Liver (tissue), 9 donors: ENCODE data around the gene RIMBP3C. TPM values are rescaled to one million over a fixed set of nuclear protein-coding genes. Genes with fewer than 3 reads are reported as not detected.

Source experiments
- DNase-seq: peaks from one replicate; pipeline ENCODE4 v3.0.0-alpha.2; 2017; ENCODE audit warnings: low spot score
- H3K27ac ChIP-seq, 2 donors: one replicate each; pipeline ENCODE4 v1.7.0; 2013; ENCODE audit warnings: inconsistent platforms in 2 of 2, low read length in 2 of 2, control low read depth in 1 of 2, low read depth in 1 of 2, mild to moderate bottlenecking in 1 of 2
- H3K27me3 ChIP-seq, 4 donors: one replicate each; pipeline versions ENCODE4 v1.6.1 to v1.7.0; 2013; ENCODE audit warnings: low read length in 3 of 4, inconsistent platforms in 1 of 4, mild to moderate bottlenecking in 1 of 4, moderate library complexity in 1 of 4; ENCODE audit not compliant: control insufficient read depth in 4 of 4, insufficient read depth in 4 of 4
- H3K36me3 ChIP-seq, 4 donors: one replicate each; pipeline versions ENCODE4 v1.6.1 to v1.7.0; 2013; ENCODE audit warnings: low read length in 3 of 4, mild to moderate bottlenecking in 3 of 4, low read depth in 1 of 4, moderate library complexity in 1 of 4; ENCODE audit not compliant: control insufficient read depth in 4 of 4, insufficient read depth in 3 of 4
- H3K4me1 ChIP-seq, 4 donors: one replicate each; pipeline versions ENCODE4 v1.6.1 to v1.7.0; 2013; ENCODE audit warnings: low read length in 3 of 4, mild to moderate bottlenecking in 3 of 4, moderate library complexity in 1 of 4; ENCODE audit not compliant: control insufficient read depth in 4 of 4, insufficient read depth in 4 of 4
- H3K4me3 ChIP-seq, 3 donors: one replicate each; pipeline versions ENCODE4 v1.6.1 to v1.7.0; 2013; ENCODE audit warnings: low read length in 3 of 3, control low read depth in 1 of 3, low read depth in 1 of 3, mild to moderate bottlenecking in 1 of 3
- H3K9ac ChIP-seq, 2 donors: one replicate each; pipeline ENCODE4 v1.7.0; 2013; ENCODE audit warnings: low read length in 2 of 2, mild to moderate bottlenecking in 2 of 2, moderate library complexity in 2 of 2, control low read depth in 1 of 2, low read depth in 1 of 2
- H3K9me3 ChIP-seq, 4 donors: one replicate each; pipeline versions ENCODE4 v1.6.1 to v1.7.0; 2013; ENCODE audit warnings: low read length in 3 of 4; ENCODE audit not compliant: control insufficient read depth in 4 of 4
- EGR1 ChIP-seq, 2 donors: IDR thresholded peaks; 2 replicates each; pipeline ENCODE4 v1.6.1; 2016 to 2018; ENCODE audit warnings: antibody characterized with exemption in 2 of 2, low read depth in 2 of 2
- FOXA1 ChIP-seq: IDR thresholded peaks from 2 replicates; pipeline ENCODE4 v1.6.1; 2016; ENCODE audit warnings: antibody characterized with exemption
- FOXA2 ChIP-seq: IDR thresholded peaks from 2 replicates; pipeline ENCODE4 v1.6.1; 2016; ENCODE audit warnings: antibody characterized with exemption
- GABPA ChIP-seq, 2 donors: IDR thresholded peaks in 1 of 2; conservative IDR thresholded peaks in 1 of 2; 2 replicates each; pipeline ENCODE4 v1.6.1; 2016; ENCODE audit warnings: antibody characterized with exemption in 2 of 2, mild to moderate bottlenecking in 1 of 2, moderate library complexity in 1 of 2
- HNF4A ChIP-seq, 2 donors: conservative IDR thresholded peaks; 2 replicates each; pipeline ENCODE4 v1.6.1; 2016; ENCODE audit warnings: antibody characterized with exemption in 2 of 2, mild to moderate bottlenecking in 2 of 2
- JUND ChIP-seq, 2 donors: IDR thresholded peaks; 2 replicates each; pipeline ENCODE4 v1.6.1; 2016; ENCODE audit warnings: antibody characterized with exemption in 2 of 2
- NR2F2 ChIP-seq: IDR thresholded peaks from 2 replicates; pipeline ENCODE4 v1.6.1; 2016; ENCODE audit warnings: antibody characterized with exemption
- RAD21 ChIP-seq, 2 donors: IDR thresholded peaks; 2 replicates each; pipeline ENCODE4 v1.6.1; 2016; ENCODE audit warnings: antibody characterized with exemption in 2 of 2, mild to moderate bottlenecking in 2 of 2
- RXRA ChIP-seq, 2 donors: IDR thresholded peaks; 2 replicates each; pipeline ENCODE4 v1.6.1; 2017 to 2018; ENCODE audit warnings: antibody characterized with exemption in 2 of 2, mild to moderate bottlenecking in 1 of 2
- SP1 ChIP-seq: IDR thresholded peaks from 2 replicates; pipeline ENCODE4 v1.6.1; 2018; ENCODE audit warnings: antibody characterized with exemption, mild to moderate bottlenecking
- YY1 ChIP-seq: IDR thresholded peaks from 2 replicates; pipeline ENCODE4 v1.6.1; 2016; ENCODE audit warnings: antibody characterized with exemption, mild to moderate bottlenecking
- WGBS: extraction: QIAGEN DNeasy Blood & Tissue Kit; methylation state at CpG from one replicate; pipeline ENCODE4 v1.1.7; 2013; 5-methylcytosine and 5-hydroxymethylcytosine counted together
- polyA plus RNA-seq, 2 donors: library from polyadenylated mRNA; stranded (reverse) in 1 of 2; unstranded in 1 of 2; fragments of 200-250 nt in 1 of 2; fragments of >200 nt in 1 of 2; fragmentation: Nextera tagmentation in 1 of 2; extraction: Ambion mirVana in 1 of 2; gene quantifications; one replicate each; pipeline versions ENCODE4 v1.2.1 to v1.2.3, GENCODE V29; 2013 to 2015
- total RNA-seq, 2 donors: library from RNA; depleted of rRNA; stranded (reverse); fragments of >200 nt; gene quantifications; one replicate each; pipeline ENCODE4 v1.2.3, GENCODE V29; 2014
- TF ChIP-seq, protein P1 (sequence below): fragments of 150-350 bp; IDR thresholded peaks from 2 replicates; pipeline ENCODE4 v1.5.1; 2017; ENCODE audit warnings: improper control_type of control experiment, low read depth, low read length; ENCODE audit not compliant: missing input control
- TF ChIP-seq, protein P2 (sequence below): IDR thresholded peaks from 2 replicates; pipeline ENCODE4 v1.6.1; 2016; ENCODE audit warnings: antibody characterized with exemption
- TF ChIP-seq, protein P3 (sequence below): IDR thresholded peaks from 2 replicates; pipeline ENCODE4 v1.6.1; 2016; ENCODE audit warnings: antibody characterized with exemption, mild to moderate bottlenecking
- TF ChIP-seq, protein P4 (sequence below): IDR thresholded peaks from 2 replicates; pipeline ENCODE4 v1.6.1; 2016; ENCODE audit warnings: antibody characterized with exemption
- TF ChIP-seq, protein P5 (sequence below): IDR thresholded peaks from 2 replicates; pipeline ENCODE4 v1.6.1; 2016; ENCODE audit warnings: antibody characterized with exemption
- donor health status: healthy.
- donor health status: healthy.
- donor health status: healthy.
- donor health status: healthy.
- donor health status: healthy.

The RIMBP3C gene
- total and polyA plus RNA-seq, 4 donors: 0.05 to 0.08 (median 0.05) TPM; not detected in 1

DNA sequence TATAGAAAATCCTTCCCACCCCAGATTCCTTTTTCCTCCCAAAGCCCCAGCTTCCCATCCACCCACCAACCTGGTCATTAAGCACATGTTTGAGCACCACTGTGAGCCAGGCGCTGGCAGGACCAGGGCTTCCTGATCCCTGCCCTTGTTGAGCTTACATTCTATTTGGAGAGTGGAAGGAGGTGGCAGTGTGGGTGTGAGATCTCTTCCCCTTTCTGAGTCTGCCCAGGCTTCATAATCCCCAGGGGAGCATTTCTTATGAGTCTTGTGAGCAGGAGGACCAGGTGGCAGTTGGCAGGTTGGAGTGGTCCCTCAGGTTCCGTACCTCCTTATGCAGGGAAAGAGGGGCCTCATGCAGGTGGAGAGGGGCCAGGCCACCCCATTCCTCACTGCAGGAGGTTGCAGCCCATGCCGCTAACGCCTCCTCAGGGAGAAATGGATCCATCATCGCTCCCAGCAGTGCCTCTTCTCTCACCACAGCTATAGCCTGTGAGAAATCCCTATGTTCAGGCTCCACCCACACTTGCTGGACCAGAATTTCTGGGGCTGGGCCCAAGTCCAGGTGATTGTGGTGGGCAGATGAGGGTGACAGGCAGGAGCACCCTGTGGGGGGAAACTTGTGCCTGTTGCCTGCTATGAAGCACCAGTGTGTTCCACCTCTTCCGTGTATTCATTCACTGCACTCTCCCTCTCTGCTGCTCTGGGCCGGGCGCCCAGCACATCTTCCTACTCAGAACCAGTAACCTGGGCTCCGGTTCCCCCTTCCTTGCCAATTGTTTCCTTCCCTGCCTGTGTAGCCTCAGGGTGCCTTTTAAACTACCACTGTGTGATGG lies 39.8 kb upstream of the RIMBP3C start:
- WGBS: 86% methylated on average over 9 of the region's 9 CpGs
- Histone ChIP-seq H3K9ac (no peak overlapping the region), H3K4me3 (no peak overlapping the region), H3K9me3 (no peaks in the 10 kb centered on the region), H3K27me3 (no peaks in the 10 kb centered on the region), H3K27ac (no peak overlapping the region), H3K4me1 (peaks cover 0 to 7% (median 1%) of the 10 kb centered on the region in 4 donors), H3K36me3 (peaks cover 1 to 30% (median 22%) of the 10 kb centered on the region in 4 donors)
- TF ChIP-seq, protein P1, sequence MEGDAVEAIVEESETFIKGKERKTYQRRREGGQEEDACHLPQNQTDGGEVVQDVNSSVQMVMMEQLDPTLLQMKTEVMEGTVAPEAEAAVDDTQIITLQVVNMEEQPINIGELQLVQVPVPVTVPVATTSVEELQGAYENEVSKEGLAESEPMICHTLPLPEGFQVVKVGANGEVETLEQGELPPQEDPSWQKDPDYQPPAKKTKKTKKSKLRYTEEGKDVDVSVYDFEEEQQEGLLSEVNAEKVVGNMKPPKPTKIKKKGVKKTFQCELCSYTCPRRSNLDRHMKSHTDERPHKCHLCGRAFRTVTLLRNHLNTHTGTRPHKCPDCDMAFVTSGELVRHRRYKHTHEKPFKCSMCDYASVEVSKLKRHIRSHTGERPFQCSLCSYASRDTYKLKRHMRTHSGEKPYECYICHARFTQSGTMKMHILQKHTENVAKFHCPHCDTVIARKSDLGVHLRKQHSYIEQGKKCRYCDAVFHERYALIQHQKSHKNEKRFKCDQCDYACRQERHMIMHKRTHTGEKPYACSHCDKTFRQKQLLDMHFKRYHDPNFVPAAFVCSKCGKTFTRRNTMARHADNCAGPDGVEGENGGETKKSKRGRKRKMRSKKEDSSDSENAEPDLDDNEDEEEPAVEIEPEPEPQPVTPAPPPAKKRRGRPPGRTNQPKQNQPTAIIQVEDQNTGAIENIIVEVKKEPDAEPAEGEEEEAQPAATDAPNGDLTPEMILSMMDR: no peak
- TF ChIP-seq, protein P2, sequence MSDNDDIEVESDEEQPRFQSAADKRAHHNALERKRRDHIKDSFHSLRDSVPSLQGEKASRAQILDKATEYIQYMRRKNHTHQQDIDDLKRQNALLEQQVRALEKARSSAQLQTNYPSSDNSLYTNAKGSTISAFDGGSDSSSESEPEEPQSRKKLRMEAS: no peak
- TF ChIP-seq, protein P3, sequence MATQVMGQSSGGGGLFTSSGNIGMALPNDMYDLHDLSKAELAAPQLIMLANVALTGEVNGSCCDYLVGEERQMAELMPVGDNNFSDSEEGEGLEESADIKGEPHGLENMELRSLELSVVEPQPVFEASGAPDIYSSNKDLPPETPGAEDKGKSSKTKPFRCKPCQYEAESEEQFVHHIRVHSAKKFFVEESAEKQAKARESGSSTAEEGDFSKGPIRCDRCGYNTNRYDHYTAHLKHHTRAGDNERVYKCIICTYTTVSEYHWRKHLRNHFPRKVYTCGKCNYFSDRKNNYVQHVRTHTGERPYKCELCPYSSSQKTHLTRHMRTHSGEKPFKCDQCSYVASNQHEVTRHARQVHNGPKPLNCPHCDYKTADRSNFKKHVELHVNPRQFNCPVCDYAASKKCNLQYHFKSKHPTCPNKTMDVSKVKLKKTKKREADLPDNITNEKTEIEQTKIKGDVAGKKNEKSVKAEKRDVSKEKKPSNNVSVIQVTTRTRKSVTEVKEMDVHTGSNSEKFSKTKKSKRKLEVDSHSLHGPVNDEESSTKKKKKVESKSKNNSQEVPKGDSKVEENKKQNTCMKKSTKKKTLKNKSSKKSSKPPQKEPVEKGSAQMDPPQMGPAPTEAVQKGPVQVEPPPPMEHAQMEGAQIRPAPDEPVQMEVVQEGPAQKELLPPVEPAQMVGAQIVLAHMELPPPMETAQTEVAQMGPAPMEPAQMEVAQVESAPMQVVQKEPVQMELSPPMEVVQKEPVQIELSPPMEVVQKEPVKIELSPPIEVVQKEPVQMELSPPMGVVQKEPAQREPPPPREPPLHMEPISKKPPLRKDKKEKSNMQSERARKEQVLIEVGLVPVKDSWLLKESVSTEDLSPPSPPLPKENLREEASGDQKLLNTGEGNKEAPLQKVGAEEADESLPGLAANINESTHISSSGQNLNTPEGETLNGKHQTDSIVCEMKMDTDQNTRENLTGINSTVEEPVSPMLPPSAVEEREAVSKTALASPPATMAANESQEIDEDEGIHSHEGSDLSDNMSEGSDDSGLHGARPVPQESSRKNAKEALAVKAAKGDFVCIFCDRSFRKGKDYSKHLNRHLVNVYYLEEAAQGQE: no peak
- TF ChIP-seq RAD21 (IDR thresholded peaks at IDR 0.05) (no peak), HNF4A (conservative IDR thresholded peaks at IDR 0.05) (no peak), FOXA2 (no peak)
- DNase-seq: no peak

DNA sequence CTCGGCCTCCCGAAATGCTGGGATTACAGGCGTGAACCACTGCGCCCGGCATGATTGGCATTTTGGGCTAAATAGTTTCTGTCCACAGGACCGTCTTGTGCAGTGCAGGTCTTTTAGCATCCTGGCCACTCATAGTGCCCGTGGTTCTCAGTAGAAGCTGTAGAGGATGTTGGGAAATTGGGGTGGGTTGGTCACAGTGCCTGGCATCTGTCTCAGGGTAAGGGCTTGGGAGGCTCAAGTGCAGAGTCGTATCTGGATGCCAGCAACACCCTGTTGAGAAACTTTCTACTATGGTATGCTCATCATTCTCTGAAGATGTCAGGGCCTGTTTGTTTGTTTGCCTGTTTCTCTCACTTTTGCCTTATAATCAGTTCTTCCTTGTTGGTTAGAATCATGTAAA lies 38.1 kb upstream of the RIMBP3C start:
- Histone ChIP-seq H3K27me3 (no peaks in the 10 kb centered on the region), H3K4me3 (no peak overlapping the region), H3K9ac (no peak overlapping the region), H3K27ac (no peak overlapping the region), H3K4me1 (peaks cover 0 to 7% (median 1%) of the 10 kb centered on the region in 4 donors), H3K36me3 (peaks cover 1 to 17% (median 14%) of the 10 kb centered on the region in 4 donors), H3K9me3 (no peaks in the 10 kb centered on the region)
- WGBS: 92% methylated on average over 8 of the region's 8 CpGs
- no peak for DNase-seq
- TF ChIP-seq FOXA2 (no peak), RXRA (IDR thresholded peaks at IDR 0.05) (no peak), FOXA1 (no peak), EGR1 (IDR thresholded peaks at IDR 0.05; ENCODE audit: low read depth in 2 of 2) (no peak), SP1 (no peak), HNF4A (conservative IDR thresholded peaks at IDR 0.05) (no peak), NR2F2 (no peak), GABPA (IDR thresholded peaks at IDR 0.05 in 1 of 2, conservative IDR thresholded peaks at IDR 0.05 in 1 of 2) (no peak), RAD21 (IDR thresholded peaks at IDR 0.05) (no peak), JUND (IDR thresholded peaks at IDR 0.05) (no peak), YY1 (no peak)
- TF ChIP-seq, protein P4, sequence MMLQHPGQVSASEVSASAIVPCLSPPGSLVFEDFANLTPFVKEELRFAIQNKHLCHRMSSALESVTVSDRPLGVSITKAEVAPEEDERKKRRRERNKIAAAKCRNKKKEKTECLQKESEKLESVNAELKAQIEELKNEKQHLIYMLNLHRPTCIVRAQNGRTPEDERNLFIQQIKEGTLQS: no peak
- TF ChIP-seq, protein P1: no peak
- TF ChIP-seq, protein P5, sequence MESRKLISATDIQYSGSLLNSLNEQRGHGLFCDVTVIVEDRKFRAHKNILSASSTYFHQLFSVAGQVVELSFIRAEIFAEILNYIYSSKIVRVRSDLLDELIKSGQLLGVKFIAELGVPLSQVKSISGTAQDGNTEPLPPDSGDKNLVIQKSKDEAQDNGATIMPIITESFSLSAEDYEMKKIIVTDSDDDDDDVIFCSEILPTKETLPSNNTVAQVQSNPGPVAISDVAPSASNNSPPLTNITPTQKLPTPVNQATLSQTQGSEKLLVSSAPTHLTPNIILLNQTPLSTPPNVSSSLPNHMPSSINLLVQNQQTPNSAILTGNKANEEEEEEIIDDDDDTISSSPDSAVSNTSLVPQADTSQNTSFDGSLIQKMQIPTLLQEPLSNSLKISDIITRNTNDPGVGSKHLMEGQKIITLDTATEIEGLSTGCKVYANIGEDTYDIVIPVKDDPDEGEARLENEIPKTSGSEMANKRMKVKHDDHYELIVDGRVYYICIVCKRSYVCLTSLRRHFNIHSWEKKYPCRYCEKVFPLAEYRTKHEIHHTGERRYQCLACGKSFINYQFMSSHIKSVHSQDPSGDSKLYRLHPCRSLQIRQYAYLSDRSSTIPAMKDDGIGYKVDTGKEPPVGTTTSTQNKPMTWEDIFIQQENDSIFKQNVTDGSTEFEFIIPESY: no peak
- TF ChIP-seq, protein P2: no peak
